Measurements from ENCODE around the gene NSRP1. TPM values are rescaled to one million over a fixed set of nuclear protein-coding genes. Genes with fewer than 3 reads are reported as not detected.

NSRP1 gene
- total RNA-seq, 3 donors from 2014 or later: 24.5 to 41.7 (median 24.7) TPM

DNA sequence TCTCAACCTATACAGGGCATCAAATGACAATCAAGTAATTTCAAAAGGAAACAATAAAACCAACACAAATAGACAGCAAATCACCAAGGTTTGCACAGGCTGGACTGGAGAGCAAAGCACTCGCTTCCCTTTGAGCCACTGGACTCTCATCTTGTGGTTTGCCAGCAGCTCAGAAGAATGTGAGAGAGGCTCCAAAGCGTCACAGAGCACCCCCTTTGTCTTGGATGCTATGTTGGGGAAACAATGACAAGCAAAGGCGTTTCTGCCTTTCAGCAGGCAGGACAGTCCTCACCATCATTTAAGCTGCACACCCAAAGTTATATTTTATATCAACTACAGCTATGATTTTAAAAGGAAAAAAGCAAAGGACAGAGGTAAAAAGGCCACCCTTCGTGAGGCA is 105.6 kb downstream of the NSRP1 start:
- DNase-seq: no peak
- TF ChIP-seq, protein P1, sequence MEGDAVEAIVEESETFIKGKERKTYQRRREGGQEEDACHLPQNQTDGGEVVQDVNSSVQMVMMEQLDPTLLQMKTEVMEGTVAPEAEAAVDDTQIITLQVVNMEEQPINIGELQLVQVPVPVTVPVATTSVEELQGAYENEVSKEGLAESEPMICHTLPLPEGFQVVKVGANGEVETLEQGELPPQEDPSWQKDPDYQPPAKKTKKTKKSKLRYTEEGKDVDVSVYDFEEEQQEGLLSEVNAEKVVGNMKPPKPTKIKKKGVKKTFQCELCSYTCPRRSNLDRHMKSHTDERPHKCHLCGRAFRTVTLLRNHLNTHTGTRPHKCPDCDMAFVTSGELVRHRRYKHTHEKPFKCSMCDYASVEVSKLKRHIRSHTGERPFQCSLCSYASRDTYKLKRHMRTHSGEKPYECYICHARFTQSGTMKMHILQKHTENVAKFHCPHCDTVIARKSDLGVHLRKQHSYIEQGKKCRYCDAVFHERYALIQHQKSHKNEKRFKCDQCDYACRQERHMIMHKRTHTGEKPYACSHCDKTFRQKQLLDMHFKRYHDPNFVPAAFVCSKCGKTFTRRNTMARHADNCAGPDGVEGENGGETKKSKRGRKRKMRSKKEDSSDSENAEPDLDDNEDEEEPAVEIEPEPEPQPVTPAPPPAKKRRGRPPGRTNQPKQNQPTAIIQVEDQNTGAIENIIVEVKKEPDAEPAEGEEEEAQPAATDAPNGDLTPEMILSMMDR (IDR thresholded peaks at IDR 0.05): no peak
- H3K4me3 ChIP-seq: no peak overlapping the region

GRCh38 chr17:30222721-30223175 is 106.1 kb downstream of the NSRP1 start:
- TF ChIP-seq, protein P1 (IDR thresholded peaks at IDR 0.05): no peak
- no peaks in the 10 kb centered on the region for H3K4me1 ChIP-seq (ENCODE audit: low read depth)
- no peak overlapping the region for H3K4me3 ChIP-seq

More for the DNA sequence above, 105.6 kb downstream of the NSRP1 start:
- Histone ChIP-seq H3K36me3 (ENCODE audit: low read depth) (no peaks in the 10 kb centered on the region), H3K4me1 (ENCODE audit: low read depth) (no peaks in the 10 kb centered on the region), H3K9me3 (no peaks in the 10 kb centered on the region)
- no peak for ATAC-seq
- intact Hi-C loops (cut with DNase I, micrococcal nuclease): no loop called here

DNA sequence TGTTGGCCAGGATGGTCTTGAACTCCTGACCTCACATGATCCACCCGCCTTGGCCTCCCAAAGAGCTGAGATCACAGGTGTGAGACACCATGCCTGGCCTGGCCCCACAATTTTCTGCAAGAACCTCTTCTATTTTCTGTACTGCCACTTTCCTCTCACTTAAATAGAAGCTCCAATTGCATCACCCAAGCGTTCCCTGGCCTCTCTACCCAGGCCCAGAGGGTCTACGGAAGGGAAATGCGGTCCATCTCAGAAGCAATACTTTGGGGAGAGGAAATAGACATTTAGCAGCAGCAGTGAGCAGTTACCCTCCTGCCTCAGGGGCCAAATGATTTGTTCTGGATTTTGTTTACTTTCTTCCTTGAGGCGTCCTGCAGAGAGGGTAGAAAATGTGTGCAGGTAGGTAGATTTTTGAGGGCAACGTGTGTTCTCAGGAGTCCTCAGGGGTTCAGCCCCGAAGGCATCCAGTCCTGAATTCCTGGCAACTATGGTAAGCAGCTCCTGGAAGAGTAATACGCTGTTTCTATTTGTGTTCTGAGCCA is 107.9 kb downstream of the NSRP1 start:
- Histone ChIP-seq H3K4me1 (ENCODE audit: low read depth) (no peaks in the 10 kb centered on the region), H3K36me3 (ENCODE audit: low read depth) (no peaks in the 10 kb centered on the region), H3K4me3 (no peak overlapping the region), H3K9me3 (no peaks in the 10 kb centered on the region)
- DNase-seq (no peak), ATAC-seq (no peak)
- TF ChIP-seq, protein P1 (IDR thresholded peaks at IDR 0.05): no peak
- intact Hi-C loops (cut with DNase I, micrococcal nuclease): no loop called here

More at GRCh38 chr17:30222721-30223175, 106.1 kb downstream of the NSRP1 start:
- peak in 2 of 3 donors; percentile 29 to 48 for DNase-seq
- ATAC-seq: peak; percentile 86
- Histone ChIP-seq H3K9me3 (no peaks in the 10 kb centered on the region), H3K36me3 (ENCODE audit: low read depth) (no peaks in the 10 kb centered on the region)
- intact Hi-C loops (cut with DNase I, micrococcal nuclease): no loop called here

- no peak for ATAC-seq
- Histone ChIP-seq H3K4me1 (ENCODE audit: low read depth) (no peaks in the 10 kb centered on the region), H3K9me3 (no peaks in the 10 kb centered on the region), H3K36me3 (ENCODE audit: low read depth) (no peaks in the 10 kb centered on the region), H3K4me3 (no peak overlapping the region)
- intact Hi-C loops (cut with DNase I, micrococcal nuclease): no loop called here
- DNase-seq: no peak
- TF ChIP-seq, protein P1 (IDR thresholded peaks at IDR 0.05): no peak
These were observed 108.5 kb downstream of the NSRP1 start for GRCh38 chr17:30225112-30225511.

- intact Hi-C loops (cut with DNase I, micrococcal nuclease): no loop called here
- Histone ChIP-seq H3K4me3 (no peak overlapping the region), H3K4me1 (ENCODE audit: low read depth) (no peaks in the 10 kb centered on the region), H3K9me3 (no peaks in the 10 kb centered on the region), H3K36me3 (ENCODE audit: low read depth) (no peaks in the 10 kb centered on the region)
- TF ChIP-seq, protein P1 (IDR thresholded peaks at IDR 0.05): no peak
- ATAC-seq (peak; percentile 69), DNase-seq (no peak)
These were observed 109.4 kb downstream of the NSRP1 start for GRCh38 chr17:30225919-30226553.

Measured in mucosa of descending colon (tissue), 3 donors.